SU-DHL-6 (cell line): ENCODE measurements around the gene PRR33.

Experiments
- CTCF ChIP-seq: fragments of 200-600 bp; sonication (generic); IDR thresholded peaks from one replicate; pipeline ENCODE4 v1.5.1; 2017; ENCODE audit warnings: antibody characterized with exemption, mild to moderate bottlenecking, low read length, moderate library complexity; ENCODE audit not compliant: insufficient read depth, poor library complexity, severe bottlenecking
- EZH2phosphoT487 ChIP-seq: fragments of 200-600 bp; sonication (generic), shearing (Covaris generic); conservative IDR thresholded peaks from 2 replicates; pipeline ENCODE4 v1.6.1; 2018; ENCODE audit warnings: mild to moderate bottlenecking, antibody characterized with exemption, low read length, moderate library complexity, mixed read lengths

GRCh38 chr11:1878137-1879031, 13.3 kb downstream of the PRR33 start:
- TF ChIP-seq CTCF (no peak), EZH2phosphoT487 (no peak)
